Right lobe of liver (tissue), 6 donors: ENCODE measurements around the gene GSTM1. TPM values are rescaled to one million over a fixed set of nuclear protein-coding genes. Genes with fewer than 3 reads are reported as not detected.

Experiments
- ATAC-seq, 4 donors: fragments of 200-7000 bp; cut with Tn5 transposase; one replicate each; pipeline ENCODE4 v1.9.1; 2020; ENCODE audit warnings: mild to moderate bottlenecking in 4 of 4, moderate library complexity in 4 of 4
- DNase-seq, 3 donors: peaks; one replicate each; pipeline ENCODE4 v3.0.0-alpha.2; 2020
- H3K27ac ChIP-seq, 3 donors: fragments of 200-600 bp; one replicate each; pipeline ENCODE4 v1.8.0; 2022
- H3K27me3 ChIP-seq, 2 donors: fragments of 200-600 bp; one replicate each; pipeline ENCODE4 v1.8.0; 2022
- H3K36me3 ChIP-seq, 4 donors: fragments of 200-600 bp; sonication (generic) in 1 of 4; one replicate each; pipeline versions ENCODE4 v1.5.1 to v1.8.0; 2017 to 2022; ENCODE audit warnings: control low read depth in 1 of 4
- H3K4me1 ChIP-seq, 4 donors: fragments of 200-600 bp; sonication (generic) in 1 of 4; one replicate each; pipeline versions ENCODE4 v1.5.1 to v1.8.0; 2017 to 2022; ENCODE audit warnings: control low read depth in 1 of 4
- H3K4me3 ChIP-seq, 3 donors: fragments of 200-600 bp; one replicate each; pipeline ENCODE4 v1.8.0; 2022
- H3K9me3 ChIP-seq, 4 donors: fragments of 200-600 bp; sonication (generic) in 1 of 4; one replicate each; pipeline versions ENCODE4 v1.5.1 to v1.8.0; 2017 to 2022; ENCODE audit warnings: control low read depth in 1 of 4
- POLR2A ChIP-seq: fragments of 450-650 bp; IDR thresholded peaks from one replicate; pipeline ENCODE4 v1.6.1; 2017; ENCODE audit warnings: antibody characterized with exemption, mild to moderate bottlenecking
- WGBS: methylation state at CpG from one replicate; pipeline ENCODE4 v1.1.6; 2018; ENCODE audit warnings: low coverage, low lambda C conversion rate; ENCODE audit not compliant: insufficient coverage; ENCODE audit errors: missing lambda C conversion rate; 5-methylcytosine and 5-hydroxymethylcytosine counted together
- intact Hi-C, 2 donors: fragments of 100-400 bp; cut with DNase I; formaldehyde crosslinking; loops; one replicate each; pipeline versions ENCODE4 v1.11.2 to v1.14.1; 2022
- total RNA-seq, 6 experiments: library from RNA; depleted of rRNA in 2 of 6; stranded (reverse); fragments of >200 nt in 2 of 6; fragmentation: NEBNext Ultra II Directional in 3 of 6; extraction: Animal tissue kit (Norgen Biotek cat#: 25700) in 3 of 6; gene quantifications; one replicate each; pipeline versions ENCODE4 v1.1.0 to v1.2.4, GENCODE V29; 2016 to 2023
- TF ChIP-seq, protein P1 (sequence below), 4 donors: fragments of 200-600 bp in 3 of 4; fragments of 450-650 bp in 1 of 4; IDR thresholded peaks; one replicate each; pipeline versions ENCODE4 v1.5.1 to v1.8.0; 2016 to 2022; ENCODE audit warnings: antibody characterized with exemption in 4 of 4, mild to moderate bottlenecking in 2 of 4
- donor health status: DM: no; HTN: yes; CAD: no.
- donor health status: DM: no; HTN: no; CAD: no.
- donor health status: DM: no; HTN: no; CAD: no.
- donor health status: DM: no; HTN: yes; CAD: no.
- donor health status: DM: no; HTN: yes; CAD: no.

The GSTM1 gene
- total RNA-seq, 6 experiments from 2014 or later: 32.1 to 248 (median 43.0) TPM; not detected in 3

DNA sequence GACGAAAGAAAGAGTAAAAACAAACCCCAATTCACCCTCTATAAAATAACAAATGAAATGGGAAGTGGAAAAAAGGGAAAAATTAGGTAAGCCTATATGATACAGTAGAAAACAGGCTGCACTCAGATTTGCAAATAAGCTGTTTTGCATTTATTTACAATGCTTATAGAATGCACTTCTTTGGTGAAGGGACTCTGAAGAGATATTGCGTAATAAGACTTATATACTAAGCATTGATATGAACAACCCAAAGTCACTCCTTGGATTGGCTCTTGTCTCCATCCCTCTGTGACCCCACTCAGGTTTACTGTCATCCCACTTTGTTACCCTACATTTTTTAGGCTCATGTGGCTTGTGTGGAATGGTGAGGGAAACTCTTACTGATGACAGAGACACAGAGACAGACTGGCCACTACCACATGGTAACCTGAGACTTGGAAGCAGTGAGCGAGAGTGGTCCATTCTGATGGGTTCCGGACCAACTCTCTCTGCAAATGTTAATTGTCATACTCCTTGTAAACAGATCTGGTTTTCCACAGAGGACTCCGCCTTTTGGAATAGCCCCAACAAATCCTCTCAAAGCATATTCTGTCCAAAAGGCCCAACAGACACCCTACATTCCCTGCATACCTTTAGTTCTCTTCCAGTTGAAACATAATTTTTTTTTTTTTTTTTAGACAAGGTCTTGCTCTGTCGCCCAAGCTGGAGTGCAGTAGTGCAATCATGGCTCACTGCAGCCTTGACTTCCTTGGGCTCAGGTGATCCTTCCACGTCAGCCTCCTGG lies 35.5 kb downstream of the GSTM1 start:
- no peak for DNase-seq
- intact Hi-C loops: no loop called here

DNA sequence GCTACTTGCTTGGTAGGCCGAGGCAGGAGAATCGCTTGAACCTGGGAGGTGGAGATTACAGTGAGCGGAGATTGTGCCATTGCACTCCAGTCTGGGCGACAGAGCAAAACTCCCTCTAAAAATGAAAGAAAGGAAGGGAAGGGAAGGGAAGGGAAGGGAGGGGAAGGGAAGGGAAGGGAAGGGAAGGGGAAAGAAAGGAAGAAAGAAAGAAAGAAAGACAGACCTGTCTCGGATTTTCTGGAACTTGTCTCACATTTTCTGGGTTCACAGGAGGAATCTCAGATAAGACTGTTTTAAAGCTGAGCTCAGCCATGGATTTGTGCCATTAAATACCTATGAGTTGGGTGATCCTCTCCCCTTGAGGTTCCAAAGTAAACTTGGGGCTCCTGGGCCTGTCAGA lies 37.3 kb downstream of the GSTM1 start:
- ATAC-seq: no peak
- H3K4me1 ChIP-seq: no peaks in the 10 kb centered on the region

More for the DNA sequence above, 35.5 kb downstream of the GSTM1 start:
- no peaks in the 10 kb centered on the region for H3K27me3 ChIP-seq
- no peaks in the 10 kb centered on the region for H3K9me3 ChIP-seq
- no peak for ATAC-seq
- no peaks in the 10 kb centered on the region for H3K36me3 ChIP-seq
- H3K4me1 ChIP-seq: no peaks in the 10 kb centered on the region
- no peak overlapping the region for H3K4me3 ChIP-seq
- TF ChIP-seq POLR2A: no peak
- TF ChIP-seq, protein P1, sequence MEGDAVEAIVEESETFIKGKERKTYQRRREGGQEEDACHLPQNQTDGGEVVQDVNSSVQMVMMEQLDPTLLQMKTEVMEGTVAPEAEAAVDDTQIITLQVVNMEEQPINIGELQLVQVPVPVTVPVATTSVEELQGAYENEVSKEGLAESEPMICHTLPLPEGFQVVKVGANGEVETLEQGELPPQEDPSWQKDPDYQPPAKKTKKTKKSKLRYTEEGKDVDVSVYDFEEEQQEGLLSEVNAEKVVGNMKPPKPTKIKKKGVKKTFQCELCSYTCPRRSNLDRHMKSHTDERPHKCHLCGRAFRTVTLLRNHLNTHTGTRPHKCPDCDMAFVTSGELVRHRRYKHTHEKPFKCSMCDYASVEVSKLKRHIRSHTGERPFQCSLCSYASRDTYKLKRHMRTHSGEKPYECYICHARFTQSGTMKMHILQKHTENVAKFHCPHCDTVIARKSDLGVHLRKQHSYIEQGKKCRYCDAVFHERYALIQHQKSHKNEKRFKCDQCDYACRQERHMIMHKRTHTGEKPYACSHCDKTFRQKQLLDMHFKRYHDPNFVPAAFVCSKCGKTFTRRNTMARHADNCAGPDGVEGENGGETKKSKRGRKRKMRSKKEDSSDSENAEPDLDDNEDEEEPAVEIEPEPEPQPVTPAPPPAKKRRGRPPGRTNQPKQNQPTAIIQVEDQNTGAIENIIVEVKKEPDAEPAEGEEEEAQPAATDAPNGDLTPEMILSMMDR (IDR thresholded peaks at IDR 0.05): no peak
- H3K27ac ChIP-seq: no peak overlapping the region
- WGBS: 79% methylated on average over 6 of the region's 7 CpGs

DNA sequence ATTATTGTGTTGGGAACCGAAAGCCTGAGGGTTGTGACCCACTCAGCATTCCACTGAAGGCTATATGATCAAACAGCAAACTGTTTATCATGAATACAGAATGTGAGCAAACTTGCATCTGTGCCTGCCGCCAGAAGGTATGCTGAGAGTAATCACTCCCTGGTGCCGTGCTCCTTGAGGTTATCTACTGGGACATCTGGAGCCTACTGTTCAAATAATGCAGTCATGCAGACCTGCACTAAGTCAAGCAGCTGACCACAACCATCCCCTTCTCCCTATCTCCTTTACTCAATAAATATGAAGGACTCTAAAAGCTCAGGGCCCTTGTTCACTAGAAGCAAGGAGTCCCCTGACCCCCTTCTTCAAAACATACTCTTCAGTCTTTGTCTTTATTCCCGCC lies 37.9 kb downstream of the GSTM1 start:
- H3K9me3 ChIP-seq: no peaks in the 10 kb centered on the region

More for the DNA sequence above, 37.3 kb downstream of the GSTM1 start:
- Histone ChIP-seq H3K36me3 (no peaks in the 10 kb centered on the region), H3K9me3 (no peaks in the 10 kb centered on the region), H3K27me3 (no peaks in the 10 kb centered on the region), H3K4me3 (no peak overlapping the region), H3K27ac (no peak overlapping the region)
- TF ChIP-seq, protein P1 (IDR thresholded peaks at IDR 0.05): no peak
- no peak for TF ChIP-seq POLR2A
- 90% methylated on average over 5 of the region's 5 CpGs for WGBS
- no peak for DNase-seq
- intact Hi-C loops: no loop called here

DNA sequence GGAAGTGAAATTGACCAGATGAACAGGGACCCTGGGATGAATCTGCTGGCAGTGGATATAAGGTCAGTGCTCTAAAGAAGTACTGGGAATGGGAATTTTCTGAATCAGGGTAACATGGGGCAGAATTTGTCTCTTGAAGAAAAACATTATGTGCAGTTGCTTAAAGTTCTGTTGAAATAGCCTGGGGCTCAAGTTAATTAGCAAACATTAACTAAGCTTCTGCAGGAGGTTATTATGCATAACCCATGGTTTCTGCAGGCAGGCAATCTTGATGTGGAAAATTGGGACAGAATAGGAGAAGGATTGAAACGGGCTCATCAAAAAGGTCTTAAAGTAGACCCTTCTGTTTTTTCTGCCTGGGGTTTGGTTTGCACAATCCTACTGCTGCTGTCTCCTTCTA lies 38.4 kb downstream of the GSTM1 start:
- ATAC-seq (no peak), DNase-seq (no peak)
- H3K36me3 ChIP-seq: no peaks in the 10 kb centered on the region
- intact Hi-C loops: no loop called here
- no peaks in the 10 kb centered on the region for H3K4me1 ChIP-seq
- no peaks in the 10 kb centered on the region for H3K9me3 ChIP-seq
- H3K4me3 ChIP-seq: no peak overlapping the region
- 71% methylated on average over 1 of the region's 1 CpG for WGBS
- TF ChIP-seq POLR2A: no peak
- TF ChIP-seq, protein P1 (IDR thresholded peaks at IDR 0.05): no peak
- no peak overlapping the region for H3K27ac ChIP-seq
- H3K27me3 ChIP-seq: no peaks in the 10 kb centered on the region

More for the DNA sequence above, 37.9 kb downstream of the GSTM1 start:
- H3K27ac ChIP-seq: no peak overlapping the region
- ATAC-seq: no peak
- TF ChIP-seq, protein P1 (IDR thresholded peaks at IDR 0.05): no peak
- no peak for TF ChIP-seq POLR2A
- H3K4me3 ChIP-seq: no peak overlapping the region
- WGBS: 84% methylated on average over 2 of the region's 4 CpGs
- no peak for DNase-seq
- intact Hi-C loops: no loop called here
- no peaks in the 10 kb centered on the region for H3K27me3 ChIP-seq
- no peaks in the 10 kb centered on the region for H3K4me1 ChIP-seq
- no peaks in the 10 kb centered on the region for H3K36me3 ChIP-seq
